Ishikawa (cell line): Measurements from ENCODE around the gene GAS6.

ENCODE experiments used
- CEBPB ChIP-seq: IDR thresholded peaks from 2 replicates; pipeline ENCODE4 v1.6.1; 2012
- CREB1 ChIP-seq: IDR thresholded peaks from 2 replicates; pipeline ENCODE4 v1.6.1; 2012; ENCODE audit warnings: low read depth
- EGR1 ChIP-seq: IDR thresholded peaks from 2 replicates; pipeline ENCODE4 v1.6.1; 2012
- EP300 ChIP-seq: IDR thresholded peaks from 2 replicates; pipeline ENCODE4 v1.6.1; 2012; ENCODE audit warnings: borderline replicate concordance
- FOXM1 ChIP-seq: IDR thresholded peaks from 2 replicates; pipeline ENCODE4 v1.6.1; 2012; ENCODE audit warnings: low read depth, borderline replicate concordance
- MAX ChIP-seq: IDR thresholded peaks from 2 replicates; pipeline ENCODE4 v1.6.1; 2012
- NFIC ChIP-seq: IDR thresholded peaks from 2 replicates; pipeline ENCODE4 v1.6.1; 2012
- RAD21 ChIP-seq: IDR thresholded peaks from 2 replicates; pipeline ENCODE4 v1.6.1; 2012; ENCODE audit warnings: low read depth
- REST ChIP-seq: IDR thresholded peaks from 2 replicates; pipeline ENCODE4 v1.6.1; 2012; ENCODE audit warnings: low read depth, mild to moderate bottlenecking
- TAF1 ChIP-seq: IDR thresholded peaks from 2 replicates; pipeline ENCODE4 v1.6.1; 2012; ENCODE audit warnings: low read depth, mild to moderate bottlenecking
- TEAD4 ChIP-seq: IDR thresholded peaks from 2 replicates; pipeline ENCODE4 v1.6.1; 2012
- USF1 ChIP-seq: IDR thresholded peaks from 2 replicates; pipeline ENCODE4 v1.6.1; 2012
- YY1 ChIP-seq: IDR thresholded peaks from 2 replicates; pipeline ENCODE4 v1.6.1; 2012; ENCODE audit warnings: low read depth
- ZBTB7A ChIP-seq: IDR thresholded peaks from 2 replicates; pipeline ENCODE4 v1.6.1; 2012; ENCODE audit warnings: low read depth

GRCh38 chr13:113819731-113820715 is 43.9 kb downstream of the GAS6 start:
- TF ChIP-seq NFIC (no peak), YY1 (no peak), TEAD4 (no peak), MAX (no peak), RAD21 (no peak), EP300 (no peak), REST (no peak), CREB1 (no peak), CEBPB (no peak), EGR1 (no peak), TAF1 (no peak), FOXM1 (no peak), ZBTB7A (no peak), USF1 (no peak)
